PFSK-1 (cell line): ENCODE measurements around the gene ERBB4.

Source experiments
- FOXP2 ChIP-seq: optimal IDR thresholded peaks from 2 replicates; pipeline ENCODE3; 2011; ENCODE audit warnings: borderline replicate concordance, control low read depth, inconsistent platforms; ENCODE audit not compliant: insufficient read depth; ENCODE audit errors: extremely low read length, extremely low read depth
- POLR2AphosphoS5 ChIP-seq: IDR thresholded peaks from 2 replicates; pipeline ENCODE4 v1.6.1; 2012; ENCODE audit warnings: low read depth, mild to moderate bottlenecking, control low read depth, low read length, moderate library complexity
- REST ChIP-seq, 2 experiments: IDR thresholded peaks; 2 replicates each; pipeline versions ENCODE4 v1.6.1 to v1.8.0; 2011 to 2012; ENCODE audit warnings: low read depth in 2 of 2, low read length in 2 of 2, control low read depth in 1 of 2, inconsistent platforms in 1 of 2, mild to moderate bottlenecking in 1 of 2, moderate library complexity in 1 of 2; ENCODE audit not compliant: insufficient read depth in 1 of 2
- SIN3A ChIP-seq: IDR thresholded peaks from 2 replicates; pipeline ENCODE4 v1.6.1; 2012; ENCODE audit warnings: mild to moderate bottlenecking, low read length, moderate library complexity, borderline replicate concordance; ENCODE audit not compliant: insufficient read depth
- TAF1 ChIP-seq: IDR thresholded peaks from 2 replicates; pipeline ENCODE4 v1.6.1; 2012; ENCODE audit warnings: low read length, control low read depth, borderline replicate concordance; ENCODE audit not compliant: insufficient read depth

GRCh38 chr2:211359347-211359746, 1179.3 kb downstream of the ERBB4 start:
- no peak for TF ChIP-seq POLR2AphosphoS5
- TF ChIP-seq FOXP2 = no peak
- TF ChIP-seq REST (IDR thresholded peaks at IDR 0.05; ENCODE audit: insufficient read depth in 1 of 2, low read depth in 2 of 2, low read length in 2 of 2) = no peak
- TF ChIP-seq TAF1 = no peak
- TF ChIP-seq SIN3A = no peak
